ENCODE results near the gene ZNF180.

The ZNF180 gene

GRCh38 chr19:44530777-44531176 is 30.5 kb upstream of the ZNF180 start:
- Histone ChIP-seq H3K36me3 (ENCODE audit: low read length) (no peaks in the 10 kb centered on the region), H3K4me3 (ENCODE audit: insufficient read depth, low read length, poor library complexity, severe bottlenecking) (no peak overlapping the region), H3K27ac (ENCODE audit: low read depth, low read length) (no peak overlapping the region), H2AFZ (ENCODE audit: low read depth, low read length, severe bottlenecking) (no peak overlapping the region), H3K27me3 (ENCODE audit: low read length) (no peaks in the 10 kb centered on the region), H4K20me1 (ENCODE audit: low read depth, low read length) (no peaks in the 10 kb centered on the region), H3K9me2 (replicated peaks; ENCODE audit: insufficient read depth, low read length) (no peaks in the 10 kb centered on the region), H3F3A (ENCODE audit: insufficient read depth) (no peaks in the 10 kb centered on the region), H3K9me3 (ENCODE audit: insufficient read depth, low read length) (no peaks in the 10 kb centered on the region), H3K4me2 (ENCODE audit: low read depth, low read length, poor library complexity, severe bottlenecking) (no peak overlapping the region), H3K79me2 (ENCODE audit: insufficient read depth, low read length) (no peaks in the 10 kb centered on the region), H3K9ac (ENCODE audit: low read length) (no peak overlapping the region)
- no peak for TF ChIP-seq EZH2phosphoT487 (conservative IDR thresholded peaks at IDR 0.05; ENCODE audit: low read length)
- TF ChIP-seq CTCF (IDR thresholded peaks at IDR 0.05; ENCODE audit: insufficient read depth, low read length, poor library complexity, severe bottlenecking) = no peak

GRCh38 chr19:44529536-44529935 is 29.2 kb upstream of the ZNF180 start, which contains the start of gene CEACAM20:
CEACAM20 (minus strand) TSS chr19:44529675; CDS start chr19:44529509, 166 bp downstream.
- Histone ChIP-seq H3F3A (ENCODE audit: insufficient read depth) (no peaks in the 10 kb centered on the region), H3K9me3 (ENCODE audit: insufficient read depth, low read length) (no peaks in the 10 kb centered on the region), H3K9ac (ENCODE audit: low read length) (no peak within 1 kb of the TSS), H4K20me1 (ENCODE audit: low read depth, low read length) (no peaks in the 10 kb centered on the region), H3K27me3 (ENCODE audit: low read length) (no peaks in the 10 kb centered on the region), H3K27ac (ENCODE audit: low read depth, low read length) (no peak within 1 kb of the TSS), H3K4me3 (ENCODE audit: insufficient read depth, low read length, poor library complexity, severe bottlenecking) (no peak within 1 kb of the TSS), H3K4me2 (ENCODE audit: low read depth, low read length, poor library complexity, severe bottlenecking) (no peak within 1 kb of the TSS), H3K36me3 (ENCODE audit: low read length) (no peaks in the 10 kb centered on the region), H3K9me2 (replicated peaks; ENCODE audit: insufficient read depth, low read length) (no peaks in the 10 kb centered on the region), H3K79me2 (ENCODE audit: insufficient read depth, low read length) (no peaks in the 10 kb centered on the region), H2AFZ (ENCODE audit: low read depth, low read length, severe bottlenecking) (no peak within 1 kb of the TSS)
- no peak for TF ChIP-seq EZH2phosphoT487 (conservative IDR thresholded peaks at IDR 0.05; ENCODE audit: low read length)
- no peak for TF ChIP-seq CTCF (IDR thresholded peaks at IDR 0.05; ENCODE audit: insufficient read depth, low read length, poor library complexity, severe bottlenecking)

GRCh38 chr19:44527554-44527953 is 27.2 kb upstream of the ZNF180 start:
- no peak overlapping the region for H2AFZ ChIP-seq (ENCODE audit: low read depth, low read length, severe bottlenecking)
- H3K27me3 ChIP-seq (ENCODE audit: low read length) = no peaks in the 10 kb centered on the region
- no peak overlapping the region for H3K27ac ChIP-seq (ENCODE audit: low read depth, low read length)
- no peak overlapping the region for H3K4me2 ChIP-seq (ENCODE audit: low read depth, low read length, poor library complexity, severe bottlenecking)
- no peaks in the 10 kb centered on the region for H3K79me2 ChIP-seq (ENCODE audit: insufficient read depth, low read length)
- TF ChIP-seq CTCF (IDR thresholded peaks at IDR 0.05; ENCODE audit: insufficient read depth, low read length, poor library complexity, severe bottlenecking) (no peak), EZH2phosphoT487 (conservative IDR thresholded peaks at IDR 0.05; ENCODE audit: low read length) (no peak)
- H3K9me3 ChIP-seq (ENCODE audit: insufficient read depth, low read length) = no peaks in the 10 kb centered on the region
- no peaks in the 10 kb centered on the region for H4K20me1 ChIP-seq (ENCODE audit: low read depth, low read length)
- no peak overlapping the region for H3K9ac ChIP-seq (ENCODE audit: low read length)
- H3K9me2 ChIP-seq (replicated peaks; ENCODE audit: insufficient read depth, low read length) = no peaks in the 10 kb centered on the region
- H3F3A ChIP-seq (ENCODE audit: insufficient read depth) = no peaks in the 10 kb centered on the region
- no peaks in the 10 kb centered on the region for H3K36me3 ChIP-seq (ENCODE audit: low read length)
- no peak overlapping the region for H3K4me3 ChIP-seq (ENCODE audit: insufficient read depth, low read length, poor library complexity, severe bottlenecking)
